Activated naive CD4-positive, alpha-beta T cell treated with anti-CD3 and anti-CD28 coated beads, Interleukin-2, amount 10 ng/mL, durations not matched to agents 7 days and 5 days (primary cell): ENCODE results near the gene NNMT.
"Not testable (repeated sequence)": the region's sequence is repeated elsewhere in the genome, so short reads cannot be mapped to it uniquely, and the experiment has no call there.

ENCODE experiments used
- CTCF ChIA-PET: fragments of 350-600 bp; sonication (Branson Sonifier 250); formaldehyde crosslinking; loops from one replicate; lab custom pipeline; 2021; ENCODE audit warnings: antibody characterized with exemption; lab: Charles Lee
- DNase-seq: peaks from one replicate; pipeline ENCODE4 v3.0.0-alpha.2; 2020
- H3K27ac Mint-ChIP-seq: one replicate; pipeline ENCODE4 v1.8.0; 2021; ENCODE audit warnings: mild to moderate bottlenecking, moderate library complexity, mixed read lengths
- H3K27me3 Mint-ChIP-seq: one replicate; pipeline ENCODE4 v1.8.0; 2021; ENCODE audit warnings: mild to moderate bottlenecking, mixed read lengths
- H3K36me3 Mint-ChIP-seq: one replicate; pipeline ENCODE4 v1.8.0; 2021; ENCODE audit warnings: mixed read lengths
- H3K4me1 Mint-ChIP-seq: one replicate; pipeline ENCODE4 v1.8.0; 2021; ENCODE audit warnings: mixed read lengths
- H3K4me3 Mint-ChIP-seq: one replicate; pipeline ENCODE4 v1.8.0; 2021; ENCODE audit warnings: mild to moderate bottlenecking, moderate library complexity, mixed read lengths
- H3K9me3 Mint-ChIP-seq: one replicate; pipeline ENCODE4 v1.8.0; 2021; ENCODE audit warnings: mixed read lengths

NNMT gene

DNA sequence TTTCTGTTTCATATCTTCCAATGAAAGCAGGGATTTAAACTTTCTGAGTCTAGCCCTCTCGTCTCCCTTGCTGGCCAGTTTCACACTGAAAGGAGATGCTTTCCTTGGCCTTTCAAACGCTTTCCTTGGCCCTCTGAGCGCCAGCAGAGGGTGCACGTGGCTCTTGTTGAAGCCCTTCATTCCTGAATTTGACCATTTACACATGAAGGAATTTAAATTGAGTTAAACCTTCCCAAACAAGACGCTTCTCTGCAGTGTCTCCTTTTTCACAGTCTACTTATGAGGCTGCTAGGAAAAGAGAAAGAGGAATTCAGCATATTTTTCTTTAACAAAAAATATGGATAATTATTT, 21.6 kb downstream of the NNMT start:
- peaks cover 3% of the 10 kb centered on the region for H3K27me3 Mint-ChIP-seq
- peaks cover 65% of the 10 kb centered on the region for H3K4me1 Mint-ChIP-seq
- no peaks in the 10 kb centered on the region for H3K9me3 Mint-ChIP-seq
- CTCF ChIA-PET, result no interaction called here
- no peak overlapping the region for H3K4me3 Mint-ChIP-seq
- no peak for DNase-seq
- H3K36me3 Mint-ChIP-seq, result peaks cover 2% of the 10 kb centered on the region
- peak overlapping the region; percentile 67 for H3K27ac Mint-ChIP-seq

DNA sequence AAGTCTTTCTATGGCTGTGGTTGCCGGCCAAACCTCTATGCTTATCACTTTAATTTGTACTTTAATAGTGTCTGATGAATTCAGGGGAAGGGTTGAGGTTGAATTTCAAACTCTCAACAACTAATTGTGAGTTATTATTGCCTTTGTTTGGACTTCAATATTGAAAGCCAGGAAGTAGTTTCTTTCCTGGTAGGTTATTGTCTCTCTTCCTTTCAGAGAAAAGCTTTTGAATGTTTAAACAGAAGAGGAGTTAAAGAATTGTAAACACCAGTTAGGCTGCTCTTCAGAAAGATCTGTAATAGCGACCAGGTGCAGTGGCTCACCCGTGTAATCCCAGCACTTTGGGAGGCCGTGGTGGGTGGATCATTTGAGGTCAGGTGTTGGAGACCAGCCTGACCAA, 22.2 kb downstream of the NNMT start:
- H3K4me1 Mint-ChIP-seq, result peaks cover 70% of the 10 kb centered on the region
- H3K27me3 Mint-ChIP-seq, result peaks cover 3% of the 10 kb centered on the region
- H3K9me3 Mint-ChIP-seq, result no peaks in the 10 kb centered on the region
- H3K27ac Mint-ChIP-seq, result peak overlapping the region; percentile 90
- peaks cover 3% of the 10 kb centered on the region for H3K36me3 Mint-ChIP-seq
- H3K4me3 Mint-ChIP-seq, result peak overlapping the region; percentile 65
- DNase-seq, result no peak
- CTCF ChIA-PET, result no interaction called here

DNA sequence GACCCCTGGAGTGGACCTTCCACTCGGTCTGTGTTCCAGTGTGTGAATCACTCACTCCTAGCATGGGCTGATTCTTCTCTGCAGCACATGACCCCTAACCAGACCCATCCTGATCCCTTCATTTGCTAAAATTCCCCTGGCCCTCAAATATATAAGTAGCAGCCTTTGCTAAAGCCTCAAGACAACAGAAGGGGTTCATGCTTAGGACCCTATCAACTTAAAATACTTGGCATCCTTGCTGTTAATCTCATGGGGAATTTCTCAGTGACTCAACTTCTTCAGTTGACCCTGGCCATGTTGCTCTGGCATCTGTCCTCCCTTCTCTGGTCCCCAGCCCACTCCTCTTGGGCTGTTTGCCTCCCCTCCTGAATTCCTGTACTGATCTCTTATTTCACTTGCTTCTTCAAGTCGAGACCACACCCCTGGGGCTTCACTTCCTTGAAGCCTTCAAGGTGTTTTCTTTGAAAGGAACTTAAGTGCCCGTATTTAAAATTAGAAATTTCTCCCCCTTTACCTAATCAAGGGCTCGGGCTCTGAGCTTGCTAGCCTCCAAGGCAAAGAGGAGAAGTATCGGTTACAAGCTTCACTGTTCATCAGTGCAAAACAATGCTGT, 23.6 kb downstream of the NNMT start:
- Mint-ChIP-seq H3K4me3 (peak overlapping the region; percentile 76), H3K4me1 (peaks cover 70% of the 10 kb centered on the region), H3K27ac (peak overlapping the region; percentile 90), H3K9me3 (no peaks in the 10 kb centered on the region), H3K36me3 (peaks cover 6% of the 10 kb centered on the region), H3K27me3 (no peaks in the 10 kb centered on the region)
- CTCF ChIA-PET, result no interaction called here
- peak; percentile 43 for DNase-seq

DNA sequence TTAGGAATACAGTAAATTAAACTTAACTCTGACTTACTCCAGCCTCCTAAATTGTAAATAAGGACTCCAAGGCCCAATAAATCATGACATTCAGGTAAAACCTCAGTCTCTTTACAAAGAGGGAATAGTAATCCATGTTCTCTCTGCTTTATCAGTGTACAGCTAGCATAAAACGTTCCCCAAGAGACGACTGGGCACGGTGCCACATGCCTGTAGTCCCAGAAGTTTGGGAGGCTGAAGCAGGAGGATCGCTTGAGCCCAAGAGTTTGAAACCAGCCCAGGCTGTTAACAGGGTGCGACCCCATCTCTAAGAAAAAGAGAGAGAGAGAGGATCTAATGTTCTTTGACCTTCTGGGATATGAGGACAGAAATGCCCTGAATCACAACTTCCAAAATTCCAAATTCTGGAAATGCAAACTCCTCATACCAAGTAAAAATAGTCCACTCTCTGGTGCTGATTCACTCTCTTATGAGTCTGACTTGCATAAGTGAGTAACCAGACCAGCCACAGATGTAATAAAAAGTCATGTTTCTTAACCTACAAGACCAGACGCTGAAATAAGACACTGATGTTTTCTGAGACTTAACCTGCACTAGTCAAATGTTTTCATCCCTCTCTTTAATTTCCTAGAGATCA, 25.5 kb downstream of the NNMT start:
- Mint-ChIP-seq H3K36me3 (peaks cover 6% of the 10 kb centered on the region), H3K27me3 (peaks cover 4% of the 10 kb centered on the region)
- CTCF ChIA-PET, result no interaction called here

DNA sequence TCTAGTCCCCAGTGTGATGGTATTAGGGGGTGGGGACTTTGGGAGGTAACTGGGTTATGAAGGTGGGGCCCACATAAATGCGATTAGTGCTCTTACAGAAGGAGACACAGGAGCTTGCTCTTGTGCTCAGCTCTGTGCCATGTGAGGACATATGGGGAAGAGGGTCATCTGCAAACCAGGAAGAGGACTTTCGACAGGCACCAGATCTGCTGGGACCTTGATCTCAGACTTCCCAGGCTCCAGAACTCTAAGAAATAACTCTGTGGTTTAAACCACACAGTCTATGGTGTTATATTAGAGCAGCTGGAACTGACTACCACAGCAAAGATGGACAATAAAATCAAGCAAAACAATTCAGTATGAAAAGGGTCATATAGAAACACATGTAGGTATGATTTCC, 26.7 kb downstream of the NNMT start:
- CTCF ChIA-PET, result interaction anchor here (1.6 kb wide), 1 partner anchor 17 kb away, joined by 4 read pairs; no protein-coding TSS in a partner anchor
- Mint-ChIP-seq H3K27me3 (peaks cover 4% of the 10 kb centered on the region), H3K4me3 (no peak overlapping the region), H3K4me1 (peaks cover 45% of the 10 kb centered on the region), H3K9me3 (no peaks in the 10 kb centered on the region), H3K27ac (no peak overlapping the region), H3K36me3 (peaks cover 6% of the 10 kb centered on the region)
- DNase-seq, result no peak

More for the DNA sequence above, 25.5 kb downstream of the NNMT start:
- Mint-ChIP-seq H3K27ac (no peak overlapping the region), H3K4me3 (no peak overlapping the region), H3K4me1 (peaks cover 54% of the 10 kb centered on the region), H3K9me3 (no peaks in the 10 kb centered on the region)
- DNase-seq, result no peak

DNA sequence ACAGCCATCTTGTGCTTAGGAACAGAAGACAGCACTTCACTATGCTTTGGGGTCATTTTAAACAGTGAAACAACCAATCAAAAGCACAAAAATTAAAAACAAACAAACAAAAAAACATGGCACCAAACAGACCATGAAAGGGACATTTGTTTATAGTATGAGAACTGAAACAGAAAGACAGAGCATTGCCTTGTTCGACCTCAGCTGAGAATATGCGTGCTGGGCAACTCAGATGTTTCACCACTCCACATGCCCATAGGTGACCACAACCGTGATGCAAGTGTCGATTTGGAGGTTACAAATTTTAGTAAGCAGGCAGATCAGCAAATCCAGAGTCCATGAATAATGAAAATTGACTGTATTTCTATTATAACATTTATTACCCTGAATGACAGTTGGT, 30.0 kb downstream of the NNMT start:
- Mint-ChIP-seq H3K27ac (no peak overlapping the region), H3K36me3 (peaks cover 9% of the 10 kb centered on the region), H3K27me3 (peaks cover 4% of the 10 kb centered on the region), H3K4me1 (peaks cover 15% of the 10 kb centered on the region), H3K4me3 (no peak overlapping the region), H3K9me3 (peaks cover 13% of the 10 kb centered on the region)
- DNase-seq, result no peak
- CTCF ChIA-PET, result no interaction called here

DNA sequence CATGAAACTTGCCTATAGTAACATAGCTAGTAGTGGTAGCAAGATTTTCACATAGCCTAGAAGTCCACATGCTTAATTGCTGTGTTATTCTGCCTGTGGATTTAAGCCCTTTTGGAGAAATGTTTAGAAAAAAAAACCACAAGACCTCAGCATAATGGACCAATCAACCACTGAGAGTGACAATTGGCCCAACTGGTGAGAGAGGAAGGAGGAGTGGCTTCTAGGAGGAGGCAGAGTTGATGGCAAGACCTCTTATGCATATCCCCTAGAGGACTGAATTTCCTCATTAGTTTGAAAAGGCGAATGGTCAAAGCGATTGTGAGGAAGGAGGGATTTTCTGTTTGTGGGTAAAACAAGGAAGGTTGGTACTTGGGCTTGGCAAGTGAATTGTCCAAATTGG, 30.6 kb downstream of the NNMT start:
- Mint-ChIP-seq H3K4me3 (no peak overlapping the region), H3K27ac (no peak overlapping the region), H3K4me1 (peaks cover 13% of the 10 kb centered on the region), H3K27me3 (peaks cover 4% of the 10 kb centered on the region), H3K9me3 (peaks cover 13% of the 10 kb centered on the region), H3K36me3 (peaks cover 9% of the 10 kb centered on the region)
- no peak for DNase-seq
- CTCF ChIA-PET, result no interaction called here

DNA sequence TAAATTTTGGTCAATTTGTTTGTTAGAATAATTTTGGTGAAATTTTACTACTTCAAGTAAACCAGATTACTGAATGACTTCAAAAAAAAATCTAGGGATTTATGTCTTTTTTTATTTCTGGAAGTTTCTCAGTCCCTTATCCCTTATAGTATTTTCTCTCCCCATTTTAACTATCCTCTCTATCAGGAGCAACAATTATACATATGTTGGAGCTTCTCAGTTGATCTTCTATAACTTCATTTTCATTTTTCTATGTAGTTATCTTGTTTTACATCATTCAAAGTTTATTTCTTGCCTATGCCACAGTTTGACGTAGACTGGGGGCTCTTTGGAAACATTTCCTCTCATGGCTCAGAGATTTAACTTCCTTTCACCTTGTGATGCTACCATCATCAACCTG, 34.2 kb downstream of the NNMT start:
- no peak overlapping the region for H3K4me3 Mint-ChIP-seq
- no peak for DNase-seq
- CTCF ChIA-PET, result interaction anchor here (1.7 kb wide), 1 partner anchor 14 kb away, joined by 3 read pairs; no protein-coding TSS in a partner anchor
- peaks cover 11% of the 10 kb centered on the region for H3K4me1 Mint-ChIP-seq
- H3K36me3 Mint-ChIP-seq, result peaks cover 6% of the 10 kb centered on the region
- H3K27me3 Mint-ChIP-seq, result peaks cover 5% of the 10 kb centered on the region
- peaks cover 24% of the 10 kb centered on the region for H3K9me3 Mint-ChIP-seq
- H3K27ac Mint-ChIP-seq, result no peak overlapping the region

DNA sequence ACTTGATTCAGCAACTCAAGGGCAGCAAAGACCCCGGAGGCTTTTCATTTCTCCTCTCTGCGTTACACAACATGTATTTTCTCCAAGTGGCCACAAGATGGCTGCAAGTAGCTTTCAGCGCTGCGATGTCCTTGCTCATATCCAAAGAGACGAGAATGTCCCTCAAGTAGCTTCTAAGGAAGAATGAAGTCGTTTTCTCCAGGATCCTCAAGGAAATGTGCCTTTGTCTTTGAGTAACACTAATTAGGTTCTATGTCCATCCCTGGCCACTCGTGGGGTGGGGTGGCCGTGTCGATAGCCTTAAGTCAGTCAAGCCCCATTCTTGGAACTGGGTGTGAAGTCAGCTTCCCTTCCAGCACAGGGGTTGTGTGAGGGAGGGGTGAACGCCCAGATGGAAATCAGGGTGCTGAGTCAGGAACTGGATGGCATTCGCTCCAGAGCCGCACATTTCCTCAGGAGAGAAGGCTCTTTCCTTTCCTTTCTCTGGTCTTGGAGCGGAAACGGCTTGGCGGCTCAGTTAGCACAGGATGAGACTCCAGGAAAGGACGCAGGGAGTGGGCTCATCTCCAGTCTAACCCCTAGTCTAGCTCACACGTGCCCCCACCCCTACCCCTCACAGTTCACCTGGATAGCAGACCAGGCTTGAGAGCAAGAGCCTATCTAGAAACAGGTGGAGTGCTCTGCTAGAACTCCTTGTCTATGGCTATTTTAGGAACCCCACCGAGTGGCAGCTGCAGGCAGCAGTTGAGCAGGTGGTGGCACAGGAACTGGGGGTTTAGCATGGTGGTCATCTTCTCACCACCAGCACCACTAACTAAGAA, 44.3 kb downstream of the NNMT start:
- CTCF ChIA-PET, result interaction anchor here (0.8 to 1.5 kb wide), 14 partner anchors 8 to 398 kb away, joined by 3 to 9 read pairs (median 3); no protein-coding TSS in a partner anchor
- H3K9me3 Mint-ChIP-seq, result no peaks in the 10 kb centered on the region
- H3K4me3 Mint-ChIP-seq, result peak overlapping the region; percentile 22
- peak; percentile 42 for DNase-seq
- no peak overlapping the region for H3K27ac Mint-ChIP-seq
- H3K36me3 Mint-ChIP-seq, result no peaks in the 10 kb centered on the region
- peaks cover 13% of the 10 kb centered on the region for H3K4me1 Mint-ChIP-seq
- H3K27me3 Mint-ChIP-seq, result peaks cover 5% of the 10 kb centered on the region

DNA sequence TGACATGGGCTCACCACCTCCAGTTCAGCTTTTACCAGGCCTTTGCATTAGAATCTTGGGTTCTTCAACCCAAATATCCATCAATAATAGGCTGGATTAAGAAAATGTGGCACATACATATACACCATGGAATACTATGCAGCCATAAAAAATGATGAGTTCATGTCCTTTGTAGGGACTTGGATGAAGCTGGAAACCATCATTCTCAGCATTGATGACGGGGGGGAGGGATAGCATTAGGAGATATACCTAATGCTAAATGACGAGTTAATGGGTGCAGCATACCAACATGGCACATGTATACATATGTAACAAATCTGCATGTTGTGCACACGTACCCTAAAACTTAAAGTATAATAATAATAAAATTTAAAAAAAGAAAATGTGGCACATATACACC, 45.5 kb downstream of the NNMT start:
- not testable (repeated sequence) for H3K27ac Mint-ChIP-seq, H3K9me3 Mint-ChIP-seq, H3K4me3 Mint-ChIP-seq, H3K27me3 Mint-ChIP-seq, DNase-seq, H3K36me3 Mint-ChIP-seq
- CTCF ChIA-PET, result interaction anchor here (1.3 kb wide), 1 partner anchor 44 kb away, joined by 3 read pairs; no protein-coding TSS in a partner anchor
- peaks cover 16% of the 10 kb centered on the region for H3K4me1 Mint-ChIP-seq

DNA sequence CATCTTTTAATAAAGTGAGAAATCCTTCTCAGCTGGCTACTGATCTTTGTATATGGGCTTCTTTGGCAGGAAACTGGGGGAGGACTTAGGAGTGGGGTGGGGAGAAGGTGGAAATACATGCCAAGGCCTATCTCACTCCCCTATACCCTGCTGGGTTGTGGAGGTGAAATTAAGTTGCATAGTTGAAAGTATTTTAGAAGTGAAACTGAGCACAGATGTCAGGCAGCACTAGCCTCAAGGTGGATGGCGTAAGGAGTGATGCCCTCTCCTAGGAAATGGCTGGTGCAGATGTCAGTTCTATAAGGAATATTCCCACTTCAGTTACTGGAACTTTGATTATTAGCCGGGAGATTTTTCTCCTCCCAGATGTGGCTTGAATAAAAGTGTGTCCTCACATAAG, 46.3 kb downstream of the NNMT start:
- Mint-ChIP-seq H3K9me3 (no peaks in the 10 kb centered on the region), H3K4me3 (no peak overlapping the region), H3K4me1 (peaks cover 22% of the 10 kb centered on the region), H3K27me3 (peaks cover 5% of the 10 kb centered on the region), H3K36me3 (no peaks in the 10 kb centered on the region), H3K27ac (no peak overlapping the region)
- CTCF ChIA-PET, result no interaction called here
- DNase-seq, result no peak

DNA sequence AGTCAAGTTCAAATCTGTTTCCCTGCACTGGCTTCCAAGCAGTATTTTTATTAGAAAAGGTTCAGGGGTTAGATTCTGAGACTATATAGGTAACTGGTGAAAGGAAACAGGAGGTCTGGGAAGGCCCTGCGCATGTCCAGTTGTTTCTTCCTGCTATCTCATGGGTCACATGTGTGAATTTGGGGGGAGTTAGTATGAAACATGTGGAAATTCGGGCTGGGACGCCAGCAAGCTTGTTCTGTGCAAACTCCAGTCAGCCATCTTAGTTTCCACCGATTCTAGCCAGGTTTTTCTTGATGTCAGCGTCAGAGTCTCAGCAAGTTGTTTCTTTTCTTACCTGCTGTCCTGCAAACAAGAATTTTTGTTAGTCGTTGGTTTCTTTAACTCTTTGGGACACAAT, 46.8 kb downstream of the NNMT start:
- peaks cover 22% of the 10 kb centered on the region for H3K4me1 Mint-ChIP-seq
- DNase-seq, result no peak
- no peaks in the 10 kb centered on the region for H3K36me3 Mint-ChIP-seq
- H3K4me3 Mint-ChIP-seq, result no peak overlapping the region
- H3K9me3 Mint-ChIP-seq, result no peaks in the 10 kb centered on the region
- CTCF ChIA-PET, result no interaction called here
- H3K27me3 Mint-ChIP-seq, result peaks cover 5% of the 10 kb centered on the region
- no peak overlapping the region for H3K27ac Mint-ChIP-seq

DNA sequence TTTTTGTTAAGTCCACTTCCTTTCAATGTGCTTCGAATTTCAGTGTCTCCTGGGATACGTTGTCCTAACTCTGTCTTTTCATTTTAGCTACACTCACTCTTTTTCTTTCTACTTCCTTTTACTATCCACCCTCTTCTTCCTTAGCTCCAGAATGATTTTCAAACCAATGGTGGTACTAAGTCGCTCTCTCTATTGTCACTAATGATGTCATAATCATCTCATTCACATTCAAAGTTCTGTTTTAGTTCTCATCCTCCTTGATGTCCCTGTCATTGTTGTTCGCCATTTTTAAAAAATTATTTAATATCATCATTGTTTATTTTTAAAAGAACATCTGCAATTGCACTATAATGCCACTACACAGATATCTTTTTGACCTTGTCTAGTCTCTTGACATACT, 47.3 kb downstream of the NNMT start:
- Mint-ChIP-seq H3K27ac (no peak overlapping the region), H3K36me3 (no peaks in the 10 kb centered on the region), H3K4me3 (no peak overlapping the region), H3K27me3 (peaks cover 5% of the 10 kb centered on the region), H3K9me3 (no peaks in the 10 kb centered on the region), H3K4me1 (peaks cover 24% of the 10 kb centered on the region)
- DNase-seq, result no peak
- CTCF ChIA-PET, result no interaction called here

DNA sequence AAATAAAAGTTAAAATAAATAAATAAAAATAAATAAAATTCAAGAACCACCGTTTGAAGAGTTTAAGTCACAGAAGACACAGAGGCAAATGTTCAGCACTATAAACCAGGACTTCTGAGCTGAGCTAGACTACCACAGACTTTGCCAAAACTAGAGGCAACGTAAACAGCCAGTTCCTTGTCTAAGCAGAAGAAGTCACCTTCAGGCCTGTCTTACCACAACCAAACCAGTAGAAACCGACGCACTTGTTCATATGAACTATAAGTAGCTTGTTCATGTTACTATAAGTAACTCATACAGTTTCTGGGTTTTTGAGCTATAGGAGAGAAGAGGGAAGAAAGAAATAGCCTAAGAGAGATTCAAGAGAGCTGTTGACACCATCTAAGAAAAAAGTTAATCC, 48.3 kb downstream of the NNMT start:
- peaks cover 5% of the 10 kb centered on the region for H3K27me3 Mint-ChIP-seq

More for the DNA sequence above, 48.3 kb downstream of the NNMT start:
- no peaks in the 10 kb centered on the region for H3K36me3 Mint-ChIP-seq
- CTCF ChIA-PET, result no interaction called here
- H3K27ac Mint-ChIP-seq, result no peak overlapping the region
- no peaks in the 10 kb centered on the region for H3K9me3 Mint-ChIP-seq
- peaks cover 24% of the 10 kb centered on the region for H3K4me1 Mint-ChIP-seq
- no peak overlapping the region for H3K4me3 Mint-ChIP-seq
- no peak for DNase-seq
